GM18507 (cell line): ENCODE measurements around the gene CNN2.

Experiments
- DNase-seq: peaks from one replicate; pipeline ENCODE4 v3.0.0; 2011; ENCODE audit warnings: low read depth; ENCODE audit not compliant: insufficient read length; ENCODE audit errors: extremely low spot score
- FAIRE-seq: peaks from 2 replicates; lab custom pipeline; 2011; peaks lifted over from hg19 to GRCh38; lab: Jason Lieb, UNC

CNN2 gene

GRCh38 chr19:1025960-1026782 is at the start of gene CNN2:
Gene CNN2, plus strand, starts transcription at chr19:1026608. Its CDS starts 54 bp downstream, at chr19:1026662.
- FAIRE-seq (peak; percentile 77), DNase-seq (peak; percentile 64)

DNA sequence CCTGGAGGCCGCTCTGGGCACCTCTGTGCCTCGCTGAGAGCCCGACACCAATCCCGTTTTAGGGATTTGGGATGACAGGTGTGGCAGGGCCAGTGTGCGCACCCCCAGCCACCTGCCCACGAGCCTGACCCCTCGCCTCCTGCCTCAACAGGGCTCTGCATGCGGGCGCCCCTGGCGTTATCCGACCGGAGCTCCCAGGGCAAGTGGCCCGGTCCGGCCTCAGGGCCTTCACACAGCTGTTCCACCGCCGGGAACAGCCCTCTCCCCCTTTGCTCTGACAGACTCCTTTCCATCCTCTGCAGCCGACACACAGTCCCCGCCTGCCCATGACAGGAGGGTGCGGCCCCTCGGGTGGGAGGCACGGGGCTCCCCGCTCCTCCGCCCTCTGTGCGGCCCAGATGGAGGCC is 49.3 kb upstream of the CNN2 start:
- FAIRE-seq (no peak), DNase-seq (no peak)

DNA sequence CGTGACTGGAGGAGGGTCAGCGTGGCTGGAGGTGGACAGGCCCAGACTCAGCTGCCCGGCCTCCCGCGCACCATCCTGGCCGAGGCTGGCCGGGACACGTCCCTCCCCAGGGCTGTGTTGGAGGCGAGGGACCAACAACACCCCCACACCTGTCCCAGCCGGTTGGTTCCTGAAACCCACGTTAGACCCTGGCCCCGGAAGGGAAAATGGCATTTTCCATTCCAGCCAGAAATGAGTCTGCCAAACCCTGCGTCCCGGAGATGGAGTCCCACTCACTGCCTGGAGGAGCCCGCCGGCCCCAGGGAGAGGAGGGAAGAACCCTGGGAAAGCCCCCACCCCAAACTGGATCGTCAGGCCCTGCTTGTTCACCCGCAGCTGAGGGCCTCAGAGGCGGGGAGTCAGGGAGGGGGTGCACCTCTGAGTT is 47.1 kb upstream of the CNN2 start:
- DNase-seq (no peak), FAIRE-seq (no peak)

DNA sequence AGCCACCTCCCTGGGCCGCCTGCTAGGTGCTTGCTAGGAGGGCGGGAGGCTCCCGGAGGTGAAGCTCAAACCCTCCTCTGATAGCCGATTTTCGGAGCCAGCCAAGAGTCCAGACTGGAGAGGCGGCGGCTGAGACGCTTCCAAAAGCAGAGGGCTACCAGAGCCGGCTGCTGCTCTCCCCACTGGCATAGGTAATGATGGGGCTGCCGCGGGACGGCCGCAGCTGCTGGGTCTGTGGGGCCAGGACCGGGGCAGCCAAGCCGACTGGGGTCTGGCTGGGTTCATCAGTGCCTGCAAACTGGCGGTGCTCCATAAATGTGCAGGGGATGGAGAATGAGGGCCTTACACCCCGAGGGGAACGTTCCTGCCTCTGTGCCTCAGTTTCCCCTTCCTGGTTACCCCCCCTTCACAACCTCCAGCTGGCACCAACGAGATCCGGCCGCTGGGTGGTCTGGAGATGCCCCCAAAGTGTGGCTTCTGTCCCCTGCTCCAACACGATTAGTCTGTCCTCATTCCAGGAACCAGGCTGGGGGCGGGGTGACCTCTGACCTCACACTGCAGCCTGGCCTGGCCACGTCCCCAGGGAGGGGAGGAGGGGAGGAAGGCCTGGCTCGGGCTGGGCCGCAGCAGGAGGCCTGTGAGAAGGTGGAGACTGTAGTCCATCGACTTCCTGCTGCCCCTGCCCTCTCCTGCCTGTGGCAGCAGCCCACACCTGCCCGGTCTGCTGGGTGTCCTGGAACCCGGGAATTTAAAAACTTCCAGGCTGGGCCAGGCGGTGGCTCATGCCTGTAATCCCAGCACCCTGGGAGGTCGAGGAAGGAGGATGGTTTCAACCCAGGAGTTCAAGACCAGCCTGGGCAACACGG is 46.0 kb upstream of the CNN2 start:
- FAIRE-seq (no peak), DNase-seq (no peak)

- FAIRE-seq = peak; percentile 26
- DNase-seq = peak; percentile 86
Measured at GRCh38 chr19:982567-983170, 43.7 kb upstream of the CNN2 start.

DNA sequence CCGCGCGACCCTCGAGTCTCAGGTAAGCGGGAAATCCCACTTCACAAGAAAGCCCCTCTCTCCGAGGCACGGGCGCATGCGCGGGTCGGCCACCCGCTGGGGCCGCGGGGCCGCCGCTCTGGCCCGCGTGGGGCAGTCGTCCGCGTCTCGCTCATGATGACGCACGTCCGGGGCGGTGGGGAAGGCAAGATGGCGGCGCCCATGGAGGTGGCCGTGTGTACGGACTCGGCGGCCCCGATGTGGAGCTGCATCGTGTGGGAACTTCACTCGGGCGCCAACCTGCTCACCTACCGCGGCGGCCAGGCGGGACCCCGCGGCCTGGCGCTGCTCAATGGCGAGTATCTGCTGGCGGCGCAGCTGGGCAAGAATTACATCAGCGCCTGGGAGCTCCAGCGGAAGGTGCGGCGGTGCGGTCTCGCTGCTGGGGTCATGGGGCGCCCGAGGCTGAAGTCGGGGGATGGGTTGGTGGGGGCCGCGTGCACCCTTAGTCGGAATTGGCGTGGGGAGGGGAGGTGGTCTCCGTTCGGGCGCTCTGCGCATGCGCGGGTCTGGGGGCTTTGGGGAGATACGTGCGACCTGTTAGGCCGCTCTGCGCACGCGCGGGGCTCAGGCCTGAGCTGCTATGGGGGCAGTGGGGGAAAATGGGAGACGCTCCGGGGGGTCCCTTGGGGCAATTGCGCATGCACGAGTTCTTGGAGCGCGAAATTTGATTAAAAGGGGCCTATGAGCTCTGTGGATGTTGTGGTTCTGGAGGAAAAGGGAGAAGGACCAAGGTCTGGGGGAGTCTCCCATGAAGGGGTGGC is 42.0 kb upstream of the CNN2 start, which contains the start of gene WDR18:
WDR18 (plus strand) TSS at position 181 of the 803 bp plus-strand sequence; CDS start at position 190, 9 bp downstream.
- FAIRE-seq = peak; percentile 86

GRCh38 chr19:986083-986482 is 40.3 kb upstream of the CNN2 start:
- no peak for DNase-seq
- no peak for FAIRE-seq

More for the DNA sequence above, 42.0 kb upstream of the CNN2 start, which contains the start of gene WDR18:
- DNase-seq = peak; percentile 99

DNA sequence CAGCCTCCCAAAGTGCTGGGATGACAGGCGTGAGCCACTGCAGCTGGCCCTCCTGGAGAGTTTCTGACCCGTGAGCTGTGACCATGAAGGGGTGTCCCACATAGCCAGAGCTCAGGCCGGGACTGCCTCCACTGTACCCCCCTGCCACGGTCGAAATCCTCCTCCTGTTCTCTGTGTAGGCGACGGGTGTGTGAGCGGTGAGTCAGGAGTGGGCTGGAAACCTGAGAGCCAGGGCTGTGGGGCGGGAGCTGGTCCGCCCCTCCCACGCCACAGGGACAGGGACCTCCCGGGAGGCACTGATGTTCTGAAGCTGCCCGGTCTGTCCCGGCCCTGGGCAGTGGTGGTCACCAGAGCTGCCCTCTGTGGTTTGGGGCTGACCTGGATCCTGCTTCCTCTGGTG is 38.3 kb upstream of the CNN2 start:
- DNase-seq (no peak), FAIRE-seq (no peak)

- DNase-seq (no peak), FAIRE-seq (no peak)
Measured at GRCh38 chr19:988510-988909, 37.9 kb upstream of the CNN2 start.

GRCh38 chr19:989381-990081 is 36.9 kb upstream of the CNN2 start:
- no peak for FAIRE-seq
- DNase-seq = no peak

DNA sequence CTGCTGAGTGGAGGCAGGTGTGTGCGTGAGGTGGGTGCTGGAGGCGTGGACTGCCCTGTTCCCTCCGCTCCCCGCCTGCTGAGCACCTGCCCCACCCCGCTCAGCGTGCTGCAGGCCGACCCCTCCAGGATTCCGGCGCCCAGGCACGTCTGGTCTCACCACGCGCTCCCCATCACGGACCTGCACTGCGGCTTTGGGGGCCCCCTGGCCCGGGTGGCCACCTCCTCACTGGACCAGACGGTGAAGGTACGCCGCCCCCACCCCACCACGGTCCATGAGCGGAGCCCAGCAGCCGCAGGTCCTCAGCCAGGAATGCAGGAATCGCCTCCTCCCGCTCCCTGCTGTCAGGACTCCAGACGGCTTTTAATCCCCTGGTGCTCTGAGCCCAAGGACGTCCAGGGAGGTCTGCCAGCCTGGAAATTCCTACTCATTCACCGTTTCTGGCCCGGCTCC is 36.3 kb upstream of the CNN2 start:
- FAIRE-seq (no peak), DNase-seq (no peak)

GRCh38 chr19:990746-991145 is 35.7 kb upstream of the CNN2 start:
- no peak for FAIRE-seq
- DNase-seq = no peak

- FAIRE-seq (no peak), DNase-seq (no peak)
Measured at GRCh38 chr19:991174-991931, 35.1 kb upstream of the CNN2 start.

DNA sequence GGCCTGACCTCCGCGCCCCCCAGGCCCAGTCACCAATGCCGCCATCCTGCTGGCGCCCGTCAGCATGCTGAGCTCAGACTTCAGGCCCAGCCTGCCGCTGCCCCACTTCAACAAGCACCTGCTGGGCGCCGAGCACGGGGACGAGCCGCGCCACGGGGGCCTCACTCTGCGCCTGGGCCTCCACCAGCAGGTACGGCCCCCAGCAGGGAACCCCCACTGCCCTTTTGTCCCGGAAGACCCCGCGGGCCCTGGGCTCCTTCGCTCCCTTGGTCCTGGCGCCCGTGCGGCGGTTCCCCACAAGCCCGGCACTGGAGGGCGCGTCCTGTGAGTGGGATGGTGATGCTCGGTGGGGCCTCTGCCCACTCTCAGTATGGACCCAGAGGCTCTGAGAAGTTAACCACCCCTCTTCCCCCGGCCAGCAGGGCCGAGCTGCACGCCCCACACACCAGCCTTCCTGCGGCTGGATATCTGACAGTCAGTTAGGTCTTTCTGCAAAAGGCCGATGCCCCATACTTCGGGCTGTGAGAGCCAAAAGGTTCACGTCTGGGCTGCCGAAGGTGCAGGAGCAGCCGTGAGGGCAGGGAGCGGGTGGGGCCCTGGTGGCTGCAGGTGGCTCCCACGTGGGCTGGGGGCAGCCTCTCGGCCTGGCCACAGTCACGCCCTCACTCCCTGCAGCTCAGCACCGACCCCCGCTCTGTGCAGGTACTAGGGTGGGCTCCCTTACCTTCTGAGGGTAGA is 34.3 kb upstream of the CNN2 start:
- DNase-seq (no peak), FAIRE-seq (no peak)

DNA sequence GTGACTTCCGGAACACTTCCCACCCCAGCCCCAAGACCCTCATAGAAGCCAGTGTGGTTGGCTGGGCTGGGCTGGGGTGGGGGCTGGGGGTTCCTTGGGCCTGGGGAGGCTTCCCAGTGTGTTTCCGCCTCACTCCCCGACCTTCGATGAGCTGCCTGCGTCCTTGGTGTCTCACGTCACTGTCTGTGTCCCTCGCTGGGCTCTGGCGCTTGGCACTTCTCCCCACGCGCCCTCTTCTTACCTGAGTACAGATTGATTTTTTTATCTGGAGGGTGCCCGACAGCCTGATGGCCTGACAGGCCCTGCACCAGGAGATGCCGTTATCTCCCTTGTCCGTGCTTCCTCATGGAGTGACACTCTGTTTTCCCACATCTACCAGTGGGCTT is 33.7 kb upstream of the CNN2 start:
- FAIRE-seq (no peak), DNase-seq (no peak)

DNA sequence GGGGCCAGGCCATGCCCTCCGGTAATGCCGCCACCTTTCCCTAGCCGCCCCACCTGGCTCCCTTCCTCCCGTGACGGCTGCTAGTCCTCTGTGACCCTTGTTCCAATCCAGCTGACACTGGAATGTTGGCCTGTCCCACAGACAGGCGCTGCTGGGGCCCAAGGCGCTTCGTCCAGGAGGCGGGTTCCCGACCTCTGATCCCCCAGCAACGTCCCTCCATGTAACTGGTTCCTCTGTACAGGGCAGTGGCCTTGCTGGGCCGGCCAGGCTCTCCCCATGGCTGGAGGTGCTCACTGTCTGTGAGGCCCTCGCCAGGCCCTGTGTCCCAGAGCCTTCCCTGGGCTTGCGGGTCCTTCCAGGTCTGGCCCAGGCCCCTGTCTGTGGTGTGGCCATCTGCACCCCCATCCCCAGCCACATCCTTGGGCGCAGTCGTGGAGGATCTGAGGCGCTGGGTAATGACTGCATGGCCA is 33.0 kb upstream of the CNN2 start:
- DNase-seq = no peak

GRCh38 chr19:993831-994393 is 32.5 kb upstream of the CNN2 start:
- FAIRE-seq (no peak), DNase-seq (no peak)

More for the DNA sequence above, 33.0 kb upstream of the CNN2 start:
- no peak for FAIRE-seq
